ENCODE measurements around the gene CMKLR1.

CMKLR1 gene

DNA sequence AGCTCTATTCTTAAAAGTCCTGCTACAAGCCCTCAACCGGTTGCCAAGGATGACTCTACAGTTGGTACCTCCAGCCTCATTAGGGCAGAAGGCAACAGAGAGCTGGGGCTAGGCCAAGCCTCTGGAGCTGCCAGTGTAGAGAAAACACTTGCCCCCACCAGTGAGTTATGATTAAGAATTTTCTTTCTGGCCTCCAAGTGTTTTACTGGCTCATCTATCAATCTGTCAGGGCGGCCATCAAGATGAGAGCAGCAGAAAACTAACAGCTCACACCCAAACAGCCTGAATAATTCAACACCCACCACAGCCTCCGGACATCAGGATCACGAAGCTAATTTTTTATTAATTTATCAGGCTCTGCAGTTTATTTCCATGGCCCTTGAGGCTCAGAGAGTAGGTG lies 40.7 kb upstream of the CMKLR1 start:
- H3K4me3 ChIP-seq (ENCODE audit: low read depth, low read length) = no peak overlapping the region
- DNase-seq (ENCODE audit: low read depth) = no peak
- TF ChIP-seq, protein P1, sequence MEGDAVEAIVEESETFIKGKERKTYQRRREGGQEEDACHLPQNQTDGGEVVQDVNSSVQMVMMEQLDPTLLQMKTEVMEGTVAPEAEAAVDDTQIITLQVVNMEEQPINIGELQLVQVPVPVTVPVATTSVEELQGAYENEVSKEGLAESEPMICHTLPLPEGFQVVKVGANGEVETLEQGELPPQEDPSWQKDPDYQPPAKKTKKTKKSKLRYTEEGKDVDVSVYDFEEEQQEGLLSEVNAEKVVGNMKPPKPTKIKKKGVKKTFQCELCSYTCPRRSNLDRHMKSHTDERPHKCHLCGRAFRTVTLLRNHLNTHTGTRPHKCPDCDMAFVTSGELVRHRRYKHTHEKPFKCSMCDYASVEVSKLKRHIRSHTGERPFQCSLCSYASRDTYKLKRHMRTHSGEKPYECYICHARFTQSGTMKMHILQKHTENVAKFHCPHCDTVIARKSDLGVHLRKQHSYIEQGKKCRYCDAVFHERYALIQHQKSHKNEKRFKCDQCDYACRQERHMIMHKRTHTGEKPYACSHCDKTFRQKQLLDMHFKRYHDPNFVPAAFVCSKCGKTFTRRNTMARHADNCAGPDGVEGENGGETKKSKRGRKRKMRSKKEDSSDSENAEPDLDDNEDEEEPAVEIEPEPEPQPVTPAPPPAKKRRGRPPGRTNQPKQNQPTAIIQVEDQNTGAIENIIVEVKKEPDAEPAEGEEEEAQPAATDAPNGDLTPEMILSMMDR (IDR thresholded peaks at IDR 0.05; ENCODE audit: low read depth, low read length, missing control alignments) = no peak

DNA sequence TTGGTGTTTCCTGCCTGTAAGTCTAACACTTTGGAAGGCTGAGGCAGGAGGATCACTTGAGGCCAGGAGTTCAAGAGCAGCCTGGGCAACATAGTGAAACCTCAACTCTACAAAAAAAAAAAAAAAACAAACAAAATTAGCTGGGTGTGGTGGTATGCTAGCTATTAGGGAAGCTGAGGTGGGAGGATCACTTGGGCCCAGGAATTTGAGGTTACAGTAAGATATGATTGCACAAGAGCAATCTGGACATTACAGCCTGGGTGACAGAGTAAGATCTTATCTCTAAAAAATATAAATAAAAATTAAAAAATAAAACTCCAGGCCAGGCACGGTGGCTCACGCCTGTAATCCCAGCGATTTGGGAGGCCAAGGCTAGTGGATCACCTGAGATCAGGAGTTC lies 39.8 kb upstream of the CMKLR1 start:
- DNase-seq (ENCODE audit: low read depth) = no peak

DNA sequence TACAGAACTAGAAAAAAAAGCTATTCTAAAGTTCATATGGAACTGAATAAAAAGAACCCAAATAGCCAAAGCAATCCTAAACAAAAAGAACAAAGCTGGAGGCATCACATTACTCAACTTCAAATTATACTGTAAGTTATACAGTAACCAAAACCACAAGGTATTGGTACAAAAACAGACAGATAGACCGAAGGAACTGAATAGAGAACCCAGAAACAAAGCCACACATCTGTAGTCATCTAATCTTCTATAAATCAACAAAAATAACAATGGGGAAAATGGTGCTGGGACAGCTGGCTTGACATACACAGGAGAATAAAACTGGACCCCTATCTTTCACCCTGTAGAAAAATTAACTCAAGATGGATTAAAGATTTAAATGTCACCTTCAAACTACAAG lies 38.1 kb upstream of the CMKLR1 start:
- H3K4me3 ChIP-seq (ENCODE audit: low read depth, low read length) = no peak overlapping the region
- TF ChIP-seq, protein P1 (IDR thresholded peaks at IDR 0.05; ENCODE audit: low read depth, low read length, missing control alignments) = no peak
- DNase-seq (ENCODE audit: low read depth) = no peak

More for the DNA sequence above, 39.8 kb upstream of the CMKLR1 start:
- TF ChIP-seq, protein P1 (IDR thresholded peaks at IDR 0.05; ENCODE audit: low read depth, low read length, missing control alignments) = no peak
- no peak overlapping the region for H3K4me3 ChIP-seq (ENCODE audit: low read depth, low read length)

DNA sequence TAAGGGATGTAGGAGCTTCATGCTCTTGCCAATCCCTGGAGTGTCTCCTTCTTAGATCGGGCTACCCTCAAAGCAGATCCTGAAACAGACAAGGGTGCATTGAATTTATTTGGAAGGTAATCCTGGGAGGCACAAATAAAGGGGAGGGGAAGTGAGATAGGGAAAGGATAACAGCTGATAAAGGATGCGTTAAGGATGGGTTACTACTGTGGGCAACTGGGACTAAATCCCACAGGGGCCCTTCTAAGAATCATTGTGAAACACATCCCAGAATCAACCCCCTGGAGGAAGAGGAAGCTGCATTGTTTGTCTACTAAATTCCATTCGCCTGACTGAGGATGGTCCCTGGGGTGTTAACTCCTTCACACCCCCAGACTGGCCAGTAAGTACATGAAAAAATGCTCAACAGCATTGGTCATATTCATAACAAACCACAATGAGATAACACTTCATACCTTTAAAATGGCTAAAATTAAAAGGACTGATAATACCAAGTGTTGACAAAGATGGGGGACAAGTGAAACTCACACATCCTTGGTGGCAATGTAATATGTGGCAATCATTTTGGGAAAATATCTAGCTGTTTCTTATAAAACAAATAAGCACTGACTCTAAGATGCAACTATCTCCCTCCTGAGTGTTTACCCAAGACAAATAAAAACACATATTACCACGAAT lies 37.0 kb upstream of the CMKLR1 start:
- DNase-seq (ENCODE audit: low read depth) = no peak
- TF ChIP-seq, protein P1 (IDR thresholded peaks at IDR 0.05; ENCODE audit: low read depth, low read length, missing control alignments) = no peak
- no peak overlapping the region for H3K4me3 ChIP-seq (ENCODE audit: low read depth, low read length)

DNA sequence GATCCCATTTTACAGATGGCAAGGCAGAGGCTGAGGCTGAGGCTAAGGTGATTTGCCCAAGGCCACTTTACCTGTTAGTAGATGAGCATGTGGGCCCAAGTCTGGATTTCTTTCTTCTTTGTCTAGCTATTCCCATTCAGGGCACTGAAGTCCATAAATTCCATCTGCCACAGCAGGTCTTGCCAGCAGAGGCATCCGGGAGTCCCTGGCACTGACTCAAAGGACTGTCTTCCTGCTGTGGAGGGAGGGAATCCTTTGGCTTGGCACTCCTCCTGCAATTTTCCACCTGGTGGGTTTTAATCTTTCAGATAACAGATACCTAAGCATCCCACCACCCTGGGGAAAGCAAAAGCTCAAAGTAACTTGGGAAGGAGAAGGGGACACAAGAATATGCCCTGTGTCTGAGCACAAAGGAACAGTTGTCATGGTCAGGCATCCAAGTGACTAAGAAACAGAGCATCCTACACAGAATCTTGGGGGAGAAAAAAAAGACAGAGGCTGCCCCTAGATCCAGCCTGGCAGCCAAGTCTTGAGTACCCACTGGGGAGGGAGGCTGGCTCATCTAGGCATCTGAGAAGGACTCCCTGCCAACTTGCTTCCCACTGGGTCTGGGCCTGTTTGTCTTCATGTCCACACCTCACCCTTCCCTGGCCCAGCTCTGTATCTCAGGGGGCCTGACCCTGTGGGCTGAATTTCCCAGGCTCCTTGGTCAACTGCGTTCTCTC lies 35.6 kb upstream of the CMKLR1 start:
- no peak overlapping the region for H3K4me3 ChIP-seq (ENCODE audit: low read depth, low read length)
- DNase-seq (ENCODE audit: low read depth) = no peak
- TF ChIP-seq, protein P1 (IDR thresholded peaks at IDR 0.05; ENCODE audit: low read depth, low read length, missing control alignments) = no peak

DNA sequence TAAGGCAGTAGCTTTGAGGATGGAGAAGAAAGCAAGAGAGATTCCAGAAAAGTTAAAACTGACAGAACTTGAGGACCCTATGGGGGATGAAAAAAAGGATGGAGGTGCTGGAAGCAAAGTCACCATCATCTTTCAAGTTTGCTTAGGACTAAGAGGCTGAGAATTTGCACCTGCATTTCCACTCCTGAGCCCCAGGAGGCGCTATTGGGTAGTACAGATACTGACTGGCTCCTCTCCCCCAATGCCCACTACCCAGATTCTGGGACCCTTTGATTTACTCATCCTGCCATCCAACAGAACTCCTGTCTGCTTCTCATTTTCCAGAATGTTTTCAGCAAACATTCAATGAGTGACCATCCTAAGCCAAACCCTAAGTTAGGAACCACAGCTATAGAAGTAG lies 34.0 kb upstream of the CMKLR1 start:
- no peak for DNase-seq (ENCODE audit: low read depth)
- H3K4me3 ChIP-seq (ENCODE audit: low read depth, low read length) = no peak overlapping the region
- TF ChIP-seq, protein P1 (IDR thresholded peaks at IDR 0.05; ENCODE audit: low read depth, low read length, missing control alignments) = peak; percentile 58

Data from GM12864 (cell line).